Measurements from ENCODE around the gene RAD23B.

Gene RAD23B

DNA sequence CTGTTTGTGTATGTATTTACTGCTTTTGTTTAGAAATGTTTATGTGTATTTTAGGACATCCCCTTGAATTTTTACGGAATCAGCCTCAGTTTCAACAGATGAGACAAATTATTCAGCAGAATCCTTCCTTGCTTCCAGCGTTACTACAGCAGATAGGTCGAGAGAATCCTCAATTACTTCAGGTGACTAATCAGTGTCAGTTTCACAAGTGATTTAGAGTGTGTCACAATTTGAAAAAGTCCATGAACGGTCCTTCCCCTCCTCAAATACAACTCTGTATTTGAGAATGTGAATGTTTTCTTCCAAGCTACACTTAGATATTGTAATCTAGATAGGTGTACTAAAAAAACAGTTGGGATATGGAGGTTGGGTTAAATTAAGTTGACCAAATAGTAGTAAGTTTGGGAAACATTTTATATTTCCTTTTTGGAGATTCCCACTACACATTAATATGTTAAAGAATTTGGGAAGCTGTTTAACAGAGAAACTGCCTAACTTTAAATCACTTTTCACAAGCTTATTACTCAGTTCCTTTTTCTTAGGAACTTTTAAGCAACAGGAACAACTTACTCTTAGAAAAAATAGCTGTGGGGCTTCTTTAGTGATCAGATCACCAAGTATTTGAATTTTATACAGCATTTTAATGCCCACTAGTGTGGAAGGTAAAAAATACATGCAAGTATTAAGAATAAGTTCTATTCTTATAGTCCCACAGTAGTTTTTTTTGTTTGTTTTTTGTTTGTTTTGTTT lies 40.9 kb downstream of the RAD23B start:
- POLR2A ChIA-PET (ENCODE audit: low non-redundant PET): no interaction called here

DNA sequence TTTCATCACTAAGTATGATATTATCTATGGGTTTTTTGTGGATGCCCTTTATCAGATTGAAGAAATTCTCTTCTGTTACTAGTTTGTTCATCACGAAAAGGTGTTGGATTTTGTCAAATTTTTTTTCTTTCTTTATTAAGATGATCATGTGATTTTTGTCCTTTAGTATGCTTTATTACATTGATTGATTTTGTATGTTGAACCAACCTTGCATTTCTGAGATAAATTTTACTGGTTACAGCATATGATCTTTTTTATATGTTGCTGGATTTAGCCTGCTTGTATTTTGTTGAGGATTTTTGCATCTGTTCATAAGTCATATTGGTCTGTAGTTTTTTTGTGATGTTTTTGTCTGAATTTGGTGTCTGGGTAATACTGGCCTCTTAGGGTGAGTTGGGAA lies 42.8 kb downstream of the RAD23B start:
- no peak overlapping the region for H3K27ac ChIP-seq
- DNase-seq (ENCODE audit: low spot score): no peak
- CTCF ChIA-PET: no interaction called here
- POLR2A ChIA-PET (ENCODE audit: low non-redundant PET): no interaction called here
- TF ChIP-seq, protein P1, sequence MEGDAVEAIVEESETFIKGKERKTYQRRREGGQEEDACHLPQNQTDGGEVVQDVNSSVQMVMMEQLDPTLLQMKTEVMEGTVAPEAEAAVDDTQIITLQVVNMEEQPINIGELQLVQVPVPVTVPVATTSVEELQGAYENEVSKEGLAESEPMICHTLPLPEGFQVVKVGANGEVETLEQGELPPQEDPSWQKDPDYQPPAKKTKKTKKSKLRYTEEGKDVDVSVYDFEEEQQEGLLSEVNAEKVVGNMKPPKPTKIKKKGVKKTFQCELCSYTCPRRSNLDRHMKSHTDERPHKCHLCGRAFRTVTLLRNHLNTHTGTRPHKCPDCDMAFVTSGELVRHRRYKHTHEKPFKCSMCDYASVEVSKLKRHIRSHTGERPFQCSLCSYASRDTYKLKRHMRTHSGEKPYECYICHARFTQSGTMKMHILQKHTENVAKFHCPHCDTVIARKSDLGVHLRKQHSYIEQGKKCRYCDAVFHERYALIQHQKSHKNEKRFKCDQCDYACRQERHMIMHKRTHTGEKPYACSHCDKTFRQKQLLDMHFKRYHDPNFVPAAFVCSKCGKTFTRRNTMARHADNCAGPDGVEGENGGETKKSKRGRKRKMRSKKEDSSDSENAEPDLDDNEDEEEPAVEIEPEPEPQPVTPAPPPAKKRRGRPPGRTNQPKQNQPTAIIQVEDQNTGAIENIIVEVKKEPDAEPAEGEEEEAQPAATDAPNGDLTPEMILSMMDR (conservative IDR thresholded peaks at IDR 0.05; ENCODE audit: low read depth): no peak

More for the DNA sequence above, 40.9 kb downstream of the RAD23B start:
- TF ChIP-seq, protein P1 (conservative IDR thresholded peaks at IDR 0.05; ENCODE audit: low read depth): no peak
- no peak overlapping the region for H3K27ac ChIP-seq
- CTCF ChIA-PET: interaction anchor here (0.6 to 0.8 kb wide), 3 partner anchors 23 to 99 kb away, joined by 3 read pairs; no protein-coding TSS in a partner anchor
- DNase-seq (ENCODE audit: low spot score): no peak

DNA sequence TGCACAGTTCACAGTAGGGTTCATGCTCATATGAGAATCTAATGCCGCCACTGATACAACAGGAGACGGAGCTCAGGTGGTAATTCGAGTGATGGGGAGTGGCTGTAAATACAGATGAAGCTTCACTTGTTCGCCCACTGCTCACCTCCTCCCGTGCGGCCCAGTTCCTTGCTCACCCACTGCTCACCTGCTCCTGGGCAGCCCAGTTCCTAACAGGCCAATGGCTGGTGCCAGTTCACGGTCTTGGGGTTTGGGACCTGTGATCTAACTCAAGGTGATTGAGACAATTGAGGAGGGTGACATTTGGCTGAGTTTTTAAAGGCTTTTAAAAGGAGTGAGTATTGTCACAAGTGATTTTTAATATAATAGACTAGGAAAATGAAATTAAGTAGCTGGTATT lies 45.4 kb downstream of the RAD23B start:
- ChIA-PET CTCF (interaction anchor here (0.6 kb wide), 1 partner anchor 12 kb away, joined by 5 read pairs; no protein-coding TSS in a partner anchor), POLR2A (ENCODE audit: low non-redundant PET) (no interaction called here)
- H3K27ac ChIP-seq: no peak overlapping the region
- DNase-seq (ENCODE audit: low spot score): no peak
- TF ChIP-seq, protein P1 (conservative IDR thresholded peaks at IDR 0.05; ENCODE audit: low read depth): no peak

DNA sequence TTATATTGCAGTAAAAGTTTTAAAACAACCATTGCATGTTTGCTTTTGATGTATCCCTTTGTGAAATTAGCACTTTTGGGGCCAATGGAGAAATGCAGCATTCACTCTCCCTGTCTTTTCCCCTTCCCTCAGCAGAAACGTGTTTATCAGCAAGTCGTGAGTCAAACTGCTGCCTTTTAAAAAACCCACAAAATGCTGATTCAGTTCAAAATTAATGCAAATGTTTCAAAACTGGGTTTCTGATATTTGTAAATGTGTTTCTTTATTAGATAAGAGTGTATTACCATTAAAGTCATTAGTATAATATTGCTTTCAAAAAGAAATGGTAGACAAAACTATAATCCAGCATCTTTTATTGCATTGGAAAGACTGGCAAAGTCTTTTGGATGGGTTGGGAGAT lies 47.3 kb downstream of the RAD23B start:
- no peak overlapping the region for H3K27ac ChIP-seq
- ChIA-PET CTCF (no interaction called here), POLR2A (ENCODE audit: low non-redundant PET) (no interaction called here)
- TF ChIP-seq, protein P1 (conservative IDR thresholded peaks at IDR 0.05; ENCODE audit: low read depth): no peak
- no peak for DNase-seq (ENCODE audit: low spot score)

DNA sequence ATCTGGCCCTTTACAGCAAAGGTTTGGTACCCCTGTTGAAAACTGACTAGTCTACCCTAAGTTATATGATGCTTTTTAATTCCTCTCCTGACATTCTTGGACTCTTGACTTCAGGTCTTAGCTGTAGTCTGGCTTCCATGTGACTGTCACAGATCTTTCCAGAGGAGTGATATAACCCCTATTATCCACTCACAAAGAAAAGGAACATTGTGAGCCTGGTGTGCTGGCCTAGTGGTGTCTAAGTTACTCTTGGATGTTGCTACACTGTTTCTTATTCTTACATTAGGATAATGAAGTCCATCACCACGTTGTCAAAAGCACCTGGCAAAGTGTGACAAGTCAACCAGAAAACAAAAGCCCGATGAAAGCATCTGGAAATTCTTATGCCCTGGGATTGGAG lies 49.8 kb downstream of the RAD23B start:
- TF ChIP-seq, protein P1 (conservative IDR thresholded peaks at IDR 0.05; ENCODE audit: low read depth): no peak
- ChIA-PET CTCF (interaction anchor here (0.6 kb wide), 1 partner anchor 22 kb away, joined by 3 read pairs; no protein-coding TSS in a partner anchor), POLR2A (ENCODE audit: low non-redundant PET) (no interaction called here)
- H3K27ac ChIP-seq: no peak overlapping the region
- no peak for DNase-seq (ENCODE audit: low spot score)

DNA sequence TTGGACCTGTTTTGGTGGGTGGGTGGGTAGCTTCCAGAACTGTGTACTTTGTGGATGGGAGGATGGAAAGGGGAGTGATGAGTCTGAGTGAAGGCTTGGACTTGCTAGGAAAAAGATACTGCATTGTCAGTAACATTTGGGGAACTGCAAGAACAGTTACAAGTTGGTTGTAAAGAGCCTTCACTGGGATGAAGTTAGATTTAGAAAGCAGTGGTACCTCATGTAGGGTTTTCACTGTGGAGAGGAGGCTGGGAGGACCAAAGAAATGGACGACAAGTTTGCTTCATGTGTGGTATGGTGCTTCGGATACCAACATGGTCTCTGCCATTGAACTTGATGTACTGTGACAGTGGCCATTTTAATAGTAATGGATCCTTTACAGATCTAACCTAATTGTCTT lies 50.3 kb downstream of the RAD23B start:
- H3K27ac ChIP-seq: no peak overlapping the region
- ChIA-PET CTCF (no interaction called here), POLR2A (ENCODE audit: low non-redundant PET) (no interaction called here)
- DNase-seq (ENCODE audit: low spot score): no peak
- TF ChIP-seq, protein P1 (conservative IDR thresholded peaks at IDR 0.05; ENCODE audit: low read depth): no peak

All from RWPE1 (cell line).